ENCODE data around the gene PLXNA2.

GRCh38 chr1:208247696-208248095, 3.5 kb upstream of the PLXNA2 start:
- TF ChIP-seq POLR2A (IDR thresholded peaks at IDR 0.05; ENCODE audit: low read length) = no peak
- TF ChIP-seq, protein P1, sequence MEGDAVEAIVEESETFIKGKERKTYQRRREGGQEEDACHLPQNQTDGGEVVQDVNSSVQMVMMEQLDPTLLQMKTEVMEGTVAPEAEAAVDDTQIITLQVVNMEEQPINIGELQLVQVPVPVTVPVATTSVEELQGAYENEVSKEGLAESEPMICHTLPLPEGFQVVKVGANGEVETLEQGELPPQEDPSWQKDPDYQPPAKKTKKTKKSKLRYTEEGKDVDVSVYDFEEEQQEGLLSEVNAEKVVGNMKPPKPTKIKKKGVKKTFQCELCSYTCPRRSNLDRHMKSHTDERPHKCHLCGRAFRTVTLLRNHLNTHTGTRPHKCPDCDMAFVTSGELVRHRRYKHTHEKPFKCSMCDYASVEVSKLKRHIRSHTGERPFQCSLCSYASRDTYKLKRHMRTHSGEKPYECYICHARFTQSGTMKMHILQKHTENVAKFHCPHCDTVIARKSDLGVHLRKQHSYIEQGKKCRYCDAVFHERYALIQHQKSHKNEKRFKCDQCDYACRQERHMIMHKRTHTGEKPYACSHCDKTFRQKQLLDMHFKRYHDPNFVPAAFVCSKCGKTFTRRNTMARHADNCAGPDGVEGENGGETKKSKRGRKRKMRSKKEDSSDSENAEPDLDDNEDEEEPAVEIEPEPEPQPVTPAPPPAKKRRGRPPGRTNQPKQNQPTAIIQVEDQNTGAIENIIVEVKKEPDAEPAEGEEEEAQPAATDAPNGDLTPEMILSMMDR (IDR thresholded peaks at IDR 0.05) = no peak
- TF ChIP-seq, protein P2, sequence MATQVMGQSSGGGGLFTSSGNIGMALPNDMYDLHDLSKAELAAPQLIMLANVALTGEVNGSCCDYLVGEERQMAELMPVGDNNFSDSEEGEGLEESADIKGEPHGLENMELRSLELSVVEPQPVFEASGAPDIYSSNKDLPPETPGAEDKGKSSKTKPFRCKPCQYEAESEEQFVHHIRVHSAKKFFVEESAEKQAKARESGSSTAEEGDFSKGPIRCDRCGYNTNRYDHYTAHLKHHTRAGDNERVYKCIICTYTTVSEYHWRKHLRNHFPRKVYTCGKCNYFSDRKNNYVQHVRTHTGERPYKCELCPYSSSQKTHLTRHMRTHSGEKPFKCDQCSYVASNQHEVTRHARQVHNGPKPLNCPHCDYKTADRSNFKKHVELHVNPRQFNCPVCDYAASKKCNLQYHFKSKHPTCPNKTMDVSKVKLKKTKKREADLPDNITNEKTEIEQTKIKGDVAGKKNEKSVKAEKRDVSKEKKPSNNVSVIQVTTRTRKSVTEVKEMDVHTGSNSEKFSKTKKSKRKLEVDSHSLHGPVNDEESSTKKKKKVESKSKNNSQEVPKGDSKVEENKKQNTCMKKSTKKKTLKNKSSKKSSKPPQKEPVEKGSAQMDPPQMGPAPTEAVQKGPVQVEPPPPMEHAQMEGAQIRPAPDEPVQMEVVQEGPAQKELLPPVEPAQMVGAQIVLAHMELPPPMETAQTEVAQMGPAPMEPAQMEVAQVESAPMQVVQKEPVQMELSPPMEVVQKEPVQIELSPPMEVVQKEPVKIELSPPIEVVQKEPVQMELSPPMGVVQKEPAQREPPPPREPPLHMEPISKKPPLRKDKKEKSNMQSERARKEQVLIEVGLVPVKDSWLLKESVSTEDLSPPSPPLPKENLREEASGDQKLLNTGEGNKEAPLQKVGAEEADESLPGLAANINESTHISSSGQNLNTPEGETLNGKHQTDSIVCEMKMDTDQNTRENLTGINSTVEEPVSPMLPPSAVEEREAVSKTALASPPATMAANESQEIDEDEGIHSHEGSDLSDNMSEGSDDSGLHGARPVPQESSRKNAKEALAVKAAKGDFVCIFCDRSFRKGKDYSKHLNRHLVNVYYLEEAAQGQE (IDR thresholded peaks at IDR 0.05) = no peak
- TF ChIP-seq TP53 (CRISPR knock-in tag; IDR thresholded peaks at IDR 0.05) = no peak
- TF ChIP-seq USF2 (IDR thresholded peaks at IDR 0.05) = no peak
- TF ChIP-seq, protein P3, sequence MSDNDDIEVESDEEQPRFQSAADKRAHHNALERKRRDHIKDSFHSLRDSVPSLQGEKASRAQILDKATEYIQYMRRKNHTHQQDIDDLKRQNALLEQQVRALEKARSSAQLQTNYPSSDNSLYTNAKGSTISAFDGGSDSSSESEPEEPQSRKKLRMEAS (IDR thresholded peaks at IDR 0.05) = no peak
- TF ChIP-seq, protein P4, sequence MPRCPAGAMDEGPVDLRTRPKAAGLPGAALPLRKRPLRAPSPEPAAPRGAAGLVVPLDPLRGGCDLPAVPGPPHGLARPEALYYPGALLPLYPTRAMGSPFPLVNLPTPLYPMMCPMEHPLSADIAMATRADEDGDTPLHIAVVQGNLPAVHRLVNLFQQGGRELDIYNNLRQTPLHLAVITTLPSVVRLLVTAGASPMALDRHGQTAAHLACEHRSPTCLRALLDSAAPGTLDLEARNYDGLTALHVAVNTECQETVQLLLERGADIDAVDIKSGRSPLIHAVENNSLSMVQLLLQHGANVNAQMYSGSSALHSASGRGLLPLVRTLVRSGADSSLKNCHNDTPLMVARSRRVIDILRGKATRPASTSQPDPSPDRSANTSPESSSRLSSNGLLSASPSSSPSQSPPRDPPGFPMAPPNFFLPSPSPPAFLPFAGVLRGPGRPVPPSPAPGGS (IDR thresholded peaks at IDR 0.05) = no peak
